Pons (tissue), 1 donor: Measurements from ENCODE around the gene DLX3.
A peak's percentile ranks its signal among the peaks of the same experiment; 100 is the strongest.

Experiments
- DNase-seq: peaks from one replicate; pipeline ENCODE4 v3.0.0-alpha.2; 2016; ENCODE audit warnings: low spot score

The DLX3 gene

GRCh38 chr17:50023520-50023919 is 28.5 kb upstream of the DLX3 start:
- DNase-seq = no peak

GRCh38 chr17:50022463-50023130 is 27.6 kb upstream of the DLX3 start:
- no peak for DNase-seq

- DNase-seq = no peak
Measured at GRCh38 chr17:50021681-50022370, 26.8 kb upstream of the DLX3 start.

GRCh38 chr17:50020841-50021599 is 26.0 kb upstream of the DLX3 start:
- DNase-seq = no peak

- no peak for DNase-seq
Measured at GRCh38 chr17:50018909-50019308, 23.9 kb upstream of the DLX3 start.

- DNase-seq = no peak
Measured at GRCh38 chr17:50015146-50015545, 20.1 kb upstream of the DLX3 start.

- no peak for DNase-seq
Measured at GRCh38 chr17:50014471-50015088, 19.6 kb upstream of the DLX3 start.

GRCh38 chr17:50013079-50013478 is 18.1 kb upstream of the DLX3 start:
- DNase-seq = no peak

- DNase-seq = no peak
Measured at GRCh38 chr17:50009282-50009681, 14.3 kb upstream of the DLX3 start.

GRCh38 chr17:50003911-50004310 is 8.9 kb upstream of the DLX3 start:
- no peak for DNase-seq

- no peak for DNase-seq
Measured at GRCh38 chr17:49998836-49999511, 4.0 kb upstream of the DLX3 start.

- DNase-seq = peak; percentile 84
Measured at GRCh38 chr17:49997773-49998703, 3.0 kb upstream of the DLX3 start.

GRCh38 chr17:49997301-49997650 is 2.3 kb upstream of the DLX3 start:
- no peak for DNase-seq

- no peak for DNase-seq
Measured at GRCh38 chr17:49996495-49997300, 1.7 kb upstream of the DLX3 start.

- no peak for DNase-seq
Measured at GRCh38 chr17:49996121-49996494, 1.1 kb upstream of the DLX3 start.

GRCh38 chr17:49994085-49995054 is 654 bp downstream of the DLX3 start:
- no peak for DNase-seq

GRCh38 chr17:49993423-49994060 is 1.5 kb downstream of the DLX3 start:
- DNase-seq = no peak

GRCh38 chr17:49992933-49993422 is 2.0 kb downstream of the DLX3 start:
- DNase-seq = no peak
